ENCODE results near the gene MMP12. TPM values are rescaled to one million over a fixed set of nuclear protein-coding genes. Genes with fewer than 3 reads are reported as not detected.

The MMP12 gene
- total RNA-seq, 1 donor from 2014 or later, result not detected

Other genes with a start within 250 kb of the MMP12 start
- gene MMP20, start 249.7 kb downstream of the MMP12 start, total RNA-seq, result not detected in 2 replicates
- not detected in 2 replicates for gene MMP27, start 169.2 kb downstream of the MMP12 start, total RNA-seq
- gene MMP8, start 150.0 kb downstream of the MMP12 start, total RNA-seq, result not detected in 2 replicates
- not detected in 2 replicates for gene MMP10, start 94.4 kb downstream of the MMP12 start, total RNA-seq
- gene MMP1, start 76.8 kb downstream of the MMP12 start, total RNA-seq, result not detected in 2 replicates
- gene MMP3, start 31.4 kb downstream of the MMP12 start, total RNA-seq, result not detected in 2 replicates
- 0.17 TPM in 1 of 2 replicates, not detected in the other for gene MMP13, start 80.8 kb upstream of the MMP12 start, total RNA-seq
- 30.9 and 32.1 TPM in 2 replicates for gene DCUN1D5, start 217.2 kb upstream of the MMP12 start, total RNA-seq
- gene DYNC2H1, start 234.4 kb upstream of the MMP12 start, total RNA-seq, result 0.96 and 1.2 TPM in 2 replicates

All from T-helper 1 cell treated with Interleukin-12 subunit alpha and Interleukin-12 subunit beta and Interleukin-4 antibody, amounts not matched to agents 30 ng/mL and 1 ng/mL, for 36 hours (primary cell).